Right ventricle myocardium superior (tissue), 1 donor: ENCODE data around the gene SLC6A14. TPM values are rescaled to one million over a fixed set of nuclear protein-coding genes. Genes with fewer than 3 reads are reported as not detected.

ENCODE experiments used
- ATAC-seq: fragments of 200-7000 bp; cut with Tn5 transposase; one replicate; pipeline ENCODE4 v1.9.1; 2020; ENCODE audit warnings: mild to moderate bottlenecking; ENCODE audit not compliant: poor library complexity
- DNase-seq: peaks from one replicate; pipeline ENCODE4 v3.0.0-alpha.2; 2020
- intact Hi-C: fragments of 100-400 bp; cut with DNase I; formaldehyde crosslinking; loops from one replicate; pipeline ENCODE4 v1.11.2; 2022
- long read RNA-seq: library from polyadenylated mRNA; unstranded; transcript quantifications from one replicate; pipeline ENCODE4 v2.0.0, GENCODE V29; 2021
- total RNA-seq: library from RNA; stranded (reverse); fragmentation: NEBNext Ultra II Directional; extraction: Animal tissue kit (Norgen Biotek cat#: 25700); gene quantifications from one replicate; pipeline ENCODE4 v1.2.1, GENCODE V29; 2021
- donor health status: DM: no; HTN: yes; CAD: no; lungs with severe emphysema.

Gene SLC6A14, protein sequence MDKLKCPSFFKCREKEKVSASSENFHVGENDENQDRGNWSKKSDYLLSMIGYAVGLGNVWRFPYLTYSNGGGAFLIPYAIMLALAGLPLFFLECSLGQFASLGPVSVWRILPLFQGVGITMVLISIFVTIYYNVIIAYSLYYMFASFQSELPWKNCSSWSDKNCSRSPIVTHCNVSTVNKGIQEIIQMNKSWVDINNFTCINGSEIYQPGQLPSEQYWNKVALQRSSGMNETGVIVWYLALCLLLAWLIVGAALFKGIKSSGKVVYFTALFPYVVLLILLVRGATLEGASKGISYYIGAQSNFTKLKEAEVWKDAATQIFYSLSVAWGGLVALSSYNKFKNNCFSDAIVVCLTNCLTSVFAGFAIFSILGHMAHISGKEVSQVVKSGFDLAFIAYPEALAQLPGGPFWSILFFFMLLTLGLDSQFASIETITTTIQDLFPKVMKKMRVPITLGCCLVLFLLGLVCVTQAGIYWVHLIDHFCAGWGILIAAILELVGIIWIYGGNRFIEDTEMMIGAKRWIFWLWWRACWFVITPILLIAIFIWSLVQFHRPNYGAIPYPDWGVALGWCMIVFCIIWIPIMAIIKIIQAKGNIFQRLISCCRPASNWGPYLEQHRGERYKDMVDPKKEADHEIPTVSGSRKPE
- not detected for total RNA-seq
- long read RNA-seq: 0 reads

DNA sequence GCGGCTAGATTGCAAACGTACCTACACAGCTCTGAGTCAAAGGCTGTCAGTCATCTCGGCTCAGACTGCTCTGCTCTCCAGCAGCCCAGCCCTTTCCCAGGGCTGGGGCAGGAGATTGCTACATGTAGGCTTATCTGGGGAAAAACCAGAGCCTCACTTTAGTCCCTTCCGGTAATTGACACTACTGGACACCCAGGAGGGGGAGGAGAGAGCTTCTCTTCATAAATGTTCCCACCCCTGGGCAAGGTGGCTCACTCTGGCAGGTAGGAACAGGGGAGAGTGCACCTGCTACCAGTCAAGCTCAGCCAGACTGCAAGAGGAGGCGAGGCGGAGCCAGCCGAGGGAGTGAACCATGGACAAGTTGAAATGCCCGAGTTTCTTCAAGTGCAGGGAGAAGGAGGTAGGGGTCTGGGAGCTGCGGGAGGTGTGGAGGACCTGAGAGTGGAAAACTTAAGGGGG, at the start of gene SLC6A14:
TSS of gene SLC6A14 (plus strand) at position 249 of the 459 bp plus-strand sequence. CDS start at position 353, 104 bp downstream.
- DNase-seq (no peak), ATAC-seq (no peak)
- intact Hi-C loops: no loop called here

DNA sequence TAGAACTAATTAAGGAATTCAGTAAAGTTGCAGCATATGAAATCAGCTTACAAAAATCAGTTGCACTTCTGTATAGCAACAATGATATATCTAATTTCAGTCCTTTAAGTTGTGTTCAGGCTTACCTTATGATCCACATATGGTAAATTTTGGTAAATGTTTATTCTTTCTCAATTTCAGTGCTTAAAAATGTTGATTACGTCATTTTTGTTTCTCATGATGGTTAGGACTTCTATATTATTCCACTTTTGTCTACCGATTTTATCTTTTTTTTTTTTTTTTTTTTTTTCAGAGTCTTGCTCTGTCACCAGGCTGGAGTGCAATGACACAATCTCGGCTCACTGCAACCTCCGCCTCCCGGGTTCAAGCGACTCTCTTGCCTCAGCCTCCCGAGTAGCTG, 40.7 kb upstream of the SLC6A14 start:
- DNase-seq: no peak
- ATAC-seq: no peak
- intact Hi-C loops: no loop called here

DNA sequence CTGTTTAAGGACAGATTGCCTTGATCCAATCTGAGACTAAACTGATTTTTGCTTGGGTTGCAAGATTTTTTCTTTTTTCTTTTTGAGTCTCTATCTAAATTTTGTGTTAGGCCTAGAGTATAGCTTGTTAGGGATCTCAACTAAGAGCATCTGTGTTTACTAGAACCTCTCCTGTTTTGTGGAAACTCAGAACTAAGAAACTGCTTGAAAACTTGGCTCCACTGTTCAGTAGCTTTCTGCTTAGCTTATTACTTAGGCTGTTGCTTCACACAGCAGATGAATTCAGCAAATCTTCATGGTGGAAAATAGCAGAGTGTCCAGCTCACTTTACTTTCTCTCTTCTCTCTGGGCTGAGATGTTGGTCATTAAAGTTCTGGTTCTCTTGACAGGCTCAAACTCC, 36.7 kb upstream of the SLC6A14 start:
- intact Hi-C loops: no loop called here
- no peak for ATAC-seq

DNA sequence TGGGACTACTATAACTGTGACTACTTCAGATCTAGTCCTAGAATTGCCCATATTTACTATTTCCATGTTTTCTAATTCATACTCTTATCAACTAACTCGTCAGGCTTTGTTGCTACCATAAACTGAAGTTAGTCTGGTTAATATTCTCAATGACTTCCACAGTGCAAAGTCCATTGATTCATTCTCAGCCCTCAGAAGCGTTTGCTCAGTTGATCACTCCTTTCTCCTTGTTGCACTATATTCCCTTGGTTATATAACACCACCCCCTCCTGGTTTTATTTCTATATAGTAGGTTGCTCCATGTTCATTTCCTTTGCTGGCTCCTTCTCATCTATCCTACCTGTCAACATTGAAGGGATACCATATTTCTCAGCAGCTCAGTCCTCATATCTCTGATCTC, 27.2 kb upstream of the SLC6A14 start:
- DNase-seq (no peak), ATAC-seq (no peak)
- intact Hi-C loops: no loop called here

More for the DNA sequence above, 36.7 kb upstream of the SLC6A14 start:
- DNase-seq: no peak

DNA sequence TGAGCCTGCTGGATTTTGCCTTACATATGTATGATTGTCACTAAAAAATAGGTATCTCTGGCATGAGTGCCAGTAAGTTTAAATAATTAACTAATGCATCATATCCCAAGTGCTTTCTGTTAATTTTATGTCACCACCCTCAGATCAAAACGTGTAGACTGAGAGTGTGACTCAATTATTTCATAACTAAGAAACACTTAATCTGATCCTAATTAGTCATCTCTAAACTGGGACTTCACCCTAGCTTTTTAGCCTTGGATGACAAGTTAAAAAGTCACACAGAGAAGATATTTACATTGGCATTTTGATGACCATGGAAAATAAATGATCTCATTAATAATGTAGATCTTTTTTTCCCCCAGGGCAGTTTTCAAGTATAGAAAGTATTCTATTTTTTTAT, 23.1 kb upstream of the SLC6A14 start:
- intact Hi-C loops: no loop called here
- DNase-seq (no peak), ATAC-seq (no peak)

DNA sequence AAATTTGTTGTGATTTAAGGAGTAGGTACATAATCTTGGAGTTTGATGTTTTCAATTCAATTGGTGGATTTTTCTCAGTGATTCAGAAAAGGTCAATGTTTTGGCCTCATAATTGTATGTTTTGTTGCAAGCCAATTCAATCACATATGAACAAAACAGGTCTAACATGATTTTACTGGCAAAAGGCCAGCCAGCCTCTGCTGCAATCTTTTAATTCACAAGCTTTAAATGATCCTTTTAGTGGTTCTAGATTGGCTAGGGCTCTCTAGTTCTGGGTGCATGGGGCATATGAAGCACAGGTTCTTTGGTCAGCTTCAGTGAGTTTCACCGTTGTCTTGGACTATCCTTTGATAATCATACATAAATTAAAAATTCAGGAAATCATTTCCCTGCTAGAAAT, 19.2 kb upstream of the SLC6A14 start:
- no peak for DNase-seq
- no peak for ATAC-seq
- intact Hi-C loops: no loop called here

DNA sequence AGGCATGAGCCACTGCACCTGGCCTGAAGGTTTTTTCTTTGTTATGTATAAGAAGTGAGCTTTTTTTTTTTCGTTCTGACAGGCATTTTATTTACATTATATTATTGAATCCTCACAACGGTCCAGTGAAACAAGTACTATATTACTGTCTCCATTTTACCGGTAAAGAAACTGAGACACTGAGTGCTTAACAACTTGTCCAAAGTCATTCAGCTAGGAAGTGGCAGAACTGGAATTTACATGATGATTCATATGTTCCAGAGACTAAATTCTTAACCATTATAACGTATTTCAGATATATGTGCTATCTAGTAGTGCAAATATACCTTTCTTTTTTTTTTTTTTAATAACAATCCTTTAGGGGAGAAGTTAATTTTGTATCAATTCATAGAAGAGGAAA, 18.4 kb upstream of the SLC6A14 start:
- ATAC-seq (no peak), DNase-seq (no peak)
- intact Hi-C loops: no loop called here

DNA sequence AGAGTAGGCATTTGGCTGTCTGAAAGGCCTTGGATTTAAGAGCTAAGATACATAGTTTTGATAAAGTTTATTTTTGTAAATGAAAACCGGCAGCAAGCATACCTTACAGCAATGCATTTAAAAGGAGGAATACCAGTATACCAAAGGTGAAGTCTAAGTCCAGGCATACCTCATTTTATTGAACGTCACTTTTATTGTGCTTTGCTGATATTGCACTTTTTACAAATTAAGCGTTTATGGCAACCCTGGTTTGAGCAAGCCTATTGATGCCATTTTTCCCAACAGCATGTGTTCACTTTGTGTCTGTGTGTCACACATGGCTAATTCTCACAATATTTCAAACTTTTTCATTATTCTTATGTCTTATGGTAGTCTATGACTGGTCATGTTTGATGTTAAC, 8.4 kb upstream of the SLC6A14 start:
- DNase-seq (no peak), ATAC-seq (no peak)
- intact Hi-C loops: no loop called here

DNA sequence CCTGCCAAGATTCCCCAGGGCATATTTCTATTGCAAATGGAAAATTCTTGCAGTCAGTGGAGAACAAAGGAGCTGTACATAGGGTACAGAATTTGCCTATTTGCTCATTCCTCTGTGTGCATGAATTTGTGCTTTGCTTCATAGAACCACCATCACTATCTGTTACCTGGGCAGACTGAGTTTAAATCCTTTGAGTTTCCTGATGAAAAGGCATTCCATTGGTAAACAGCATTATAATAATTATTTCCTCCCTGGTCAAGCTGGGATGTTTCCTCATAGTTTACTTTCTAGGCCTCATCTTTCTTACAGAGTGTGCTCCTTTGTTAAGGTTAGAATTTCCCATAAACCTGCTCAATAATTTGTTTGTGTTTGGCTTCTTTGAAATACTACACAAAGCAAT, 809 bp upstream of the SLC6A14 start:
- intact Hi-C loops: no loop called here
- ATAC-seq (no peak), DNase-seq (no peak)

DNA sequence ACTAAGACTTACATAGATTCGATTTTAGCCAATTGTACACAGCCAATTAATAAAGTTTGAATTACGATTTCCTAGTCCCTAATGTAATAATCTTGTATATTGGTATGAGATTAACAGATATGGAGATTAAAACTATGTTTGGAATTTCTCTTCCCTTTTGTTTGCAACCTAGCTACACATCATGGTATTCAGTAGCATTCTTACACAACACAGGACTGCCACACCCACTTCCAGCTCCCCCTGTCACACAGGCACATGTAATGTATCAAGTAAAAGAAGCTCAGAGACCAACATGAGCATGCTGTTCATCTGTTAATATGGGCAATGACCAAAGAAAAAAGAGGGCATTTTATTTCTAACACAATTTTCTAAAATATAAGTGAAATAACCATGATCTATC, 12.8 kb downstream of the SLC6A14 start:
- intact Hi-C loops: no loop called here
- ATAC-seq: no peak
- no peak for DNase-seq

DNA sequence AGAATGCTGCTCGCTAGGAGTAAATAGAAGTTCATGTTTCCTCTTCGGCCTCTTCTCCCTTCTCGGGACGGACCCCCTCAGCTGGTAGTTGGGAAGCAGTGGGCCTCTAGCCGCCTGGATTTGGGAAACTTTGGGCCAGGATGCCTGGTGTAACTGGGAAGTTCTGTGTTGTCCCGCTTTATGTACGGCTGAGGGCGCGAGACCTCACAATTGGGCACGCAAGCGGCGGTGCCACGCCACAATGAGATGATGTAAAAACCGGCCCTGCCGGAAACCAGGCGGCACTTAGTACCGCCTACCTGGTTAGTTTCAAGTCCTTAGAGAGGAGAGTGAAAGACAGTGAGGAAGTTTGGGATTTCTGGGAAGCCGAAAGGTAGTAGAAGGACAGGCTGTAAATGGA, 26.4 kb downstream of the SLC6A14 start, which contains the start of gene CT83:
TSS of gene CT83 (minus strand) at position 155 of the 400 bp plus-strand sequence. CDS start at position 35, 120 bp downstream.
- no peak for ATAC-seq

DNA sequence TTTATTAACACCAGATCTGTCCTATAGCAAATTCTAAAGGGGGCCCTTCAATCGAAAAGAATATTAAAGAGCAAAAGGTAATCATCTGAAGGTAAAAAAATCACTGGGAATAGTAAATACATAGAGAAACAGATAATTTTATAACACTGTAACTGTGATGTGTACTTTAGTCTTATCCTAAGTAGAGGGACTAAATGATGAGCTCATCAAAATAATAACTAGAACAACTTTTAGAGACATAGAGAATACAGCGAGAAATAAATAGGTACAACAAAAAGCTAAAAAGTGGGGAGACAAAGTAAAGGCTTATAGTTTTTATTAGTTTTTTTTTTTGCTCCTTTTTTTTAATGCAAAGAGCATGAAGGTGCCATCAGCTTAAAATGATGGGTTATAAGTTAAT, 43.7 kb downstream of the SLC6A14 start:
- ATAC-seq: no peak
- no peak for DNase-seq
- intact Hi-C loops: no loop called here

More for the DNA sequence above, 26.4 kb downstream of the SLC6A14 start, which contains the start of gene CT83:
- intact Hi-C loops: no loop called here
- DNase-seq: no peak

DNA sequence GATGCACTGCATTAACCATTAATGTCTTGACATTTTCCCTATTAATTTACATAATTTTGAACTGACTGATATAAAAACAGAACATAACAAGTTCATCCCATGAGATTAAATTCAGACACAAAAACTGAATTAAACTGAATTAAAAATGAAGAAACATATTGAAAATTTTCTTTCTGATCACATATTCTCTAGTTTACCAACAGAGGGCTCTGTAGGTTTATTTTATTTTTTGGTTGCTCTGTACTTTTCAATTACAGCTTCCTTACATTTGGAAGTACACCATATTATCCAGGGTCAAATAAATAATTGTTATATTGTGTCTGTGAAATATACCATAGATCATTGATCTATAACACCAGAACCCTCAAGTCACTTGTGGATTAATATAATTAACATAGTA, 53.7 kb downstream of the SLC6A14 start:
- intact Hi-C loops: no loop called here
- DNase-seq: no peak
- ATAC-seq: no peak

DNA sequence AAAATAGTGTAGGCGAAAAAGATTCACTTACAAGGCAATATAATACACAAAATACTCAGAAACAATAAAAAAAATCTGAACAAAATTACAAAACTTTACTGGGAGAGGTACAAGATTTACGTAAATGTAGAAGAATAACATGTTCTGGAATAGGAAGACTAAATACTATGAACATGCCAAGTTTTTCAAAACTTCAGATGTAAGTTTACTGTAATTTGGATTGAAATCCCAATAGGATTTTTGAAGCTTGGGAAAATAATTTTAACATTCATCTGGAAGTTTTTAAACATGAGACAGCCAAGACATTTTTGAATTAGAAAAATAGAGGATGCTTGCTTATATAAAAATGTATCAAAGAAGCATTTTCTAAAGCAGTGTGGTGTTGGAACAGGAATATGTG, 56.9 kb downstream of the SLC6A14 start:
- no peak for ATAC-seq
- DNase-seq: no peak
- intact Hi-C loops: no loop called here

DNA sequence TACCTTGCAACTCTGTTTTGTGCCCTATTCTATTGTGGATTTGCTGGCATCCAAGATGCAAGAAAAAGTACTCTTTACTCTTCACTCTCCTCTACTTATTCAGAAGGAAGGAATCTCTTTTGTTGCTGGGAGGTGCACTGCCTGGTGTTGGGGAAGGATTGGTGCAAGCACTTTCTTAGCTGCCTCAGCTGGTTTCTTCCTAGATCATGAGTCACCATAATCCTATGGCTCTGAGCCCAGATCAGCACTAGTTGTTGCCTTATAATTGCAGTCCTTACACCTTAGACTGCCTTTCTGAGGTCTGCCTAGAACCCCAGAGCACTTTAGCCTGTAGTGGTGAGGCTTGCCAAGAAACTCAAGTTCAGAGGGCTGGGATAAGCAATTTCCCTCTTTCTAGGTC, 63.4 kb downstream of the SLC6A14 start:
- ATAC-seq (no peak), DNase-seq (no peak)
- intact Hi-C loops: no loop called here

Other genes starting within 250 kb of the SLC6A14 start
- gene CT83, start 26.4 kb downstream of the SLC6A14 start, total RNA-seq: not detected